ENCODE measurements around the gene BRINP3. TPM values are rescaled to one million over a fixed set of nuclear protein-coding genes. Genes with fewer than 3 reads are reported as not detected.

BRINP3 gene
- total RNA-seq, 1 experiment from 2014 or later, result not detected

- Histone ChIP-seq H3K23ac (ENCODE audit: insufficient read length, low read depth, low read length) (no peak overlapping the region), H3T11ph (ENCODE audit: low read length) (no peak overlapping the region), H2AK5ac (ENCODE audit: insufficient read length, low read length) (no peak overlapping the region), H4K20me1 (ENCODE audit: control insufficient read depth, insufficient read depth, insufficient read length) (no peaks in the 10 kb centered on the region), H3K23me2 (ENCODE audit: insufficient read length, low read depth, low read length, poor library complexity, severe bottlenecking) (no peaks in the 10 kb centered on the region), H3K79me2 (ENCODE audit: insufficient read depth, low read length) (no peaks in the 10 kb centered on the region), H4K8ac (replicated peaks; ENCODE audit: insufficient read length, low read depth, low read length) (no peak overlapping the region), H3K27ac (ENCODE audit: insufficient read length, low read depth, low read length) (no peak overlapping the region), H3K18ac (ENCODE audit: insufficient read length, low read depth, low read length) (no peak overlapping the region), H3K79me1 (ENCODE audit: insufficient read depth, low read depth, low read length, poor library complexity, severe bottlenecking) (no peaks in the 10 kb centered on the region), H2BK5ac (ENCODE audit: insufficient read length, low read length) (no peak overlapping the region), H2BK120ac (ENCODE audit: low read depth, low read length, poor library complexity, severe bottlenecking) (no peak overlapping the region), H2AFZ (ENCODE audit: low read length) (no peak overlapping the region), H2BK12ac (ENCODE audit: insufficient read length, low read depth, low read length) (no peak overlapping the region), H4K91ac (ENCODE audit: insufficient read length, low read depth, low read length) (no peak overlapping the region), H3K56ac (ENCODE audit: insufficient read length, low read depth, low read length) (no peak overlapping the region), H4K5ac (ENCODE audit: insufficient read length, low read depth, low read length) (no peak overlapping the region), H3K9me3 (ENCODE audit: control insufficient read depth, low read depth, low read length) (no peaks in the 10 kb centered on the region), H3K4ac (ENCODE audit: low read depth, low read length) (no peak overlapping the region), H3K4me1 (ENCODE audit: insufficient read depth, low read length) (no peaks in the 10 kb centered on the region), H3K9ac (ENCODE audit: extremely low read depth, insufficient read length, low read length) (no peak overlapping the region), H3K27me3 (ENCODE audit: insufficient read depth, low read length) (no peaks in the 10 kb centered on the region), H3K4me2 (ENCODE audit: insufficient read depth, insufficient read length, low read length) (no peak overlapping the region), H2BK15ac (ENCODE audit: low read depth, low read length) (no peak overlapping the region), H3K14ac (ENCODE audit: insufficient read depth, low read length) (no peak overlapping the region), H2BK20ac (ENCODE audit: low read depth, low read length, poor library complexity, severe bottlenecking) (no peak overlapping the region)
- Mint-ChIP-seq H3K27ac (no peak overlapping the region), H3K27me3 (ENCODE audit: low read depth) (no peaks in the 10 kb centered on the region; the same call in none of the 2 replicates), H3K9me3 (no peaks in the 10 kb centered on the region), H3K4me3 (no peak overlapping the region), H3K4me1 (no peaks in the 10 kb centered on the region), H3K36me3 (ENCODE audit: insufficient read depth in 1 of 3, low read depth in 3 of 3) (no peaks in the 10 kb centered on the region)
- WGBS (ENCODE audit: extremely low coverage, insufficient read length, low lambda C conversion rate), result no CpG with 5 or more reads among the region's 2 CpGs
- no peak for TF ChIP-seq CTCF (conservative IDR thresholded peaks at IDR 0.05)
- no peak for DNase-seq
Observed at GRCh38 chr1:190066011-190066410, 411.7 kb downstream of the BRINP3 start.
